Testis (tissue), 3 donors: ENCODE data around the gene DENND2D. TPM values are rescaled to one million over a fixed set of nuclear protein-coding genes. Genes with fewer than 3 reads are reported as not detected.

Experiments
- DNase-seq: peaks from one replicate; pipeline ENCODE4 v3.0.0-alpha.2; 2019
- H3K27ac ChIP-seq, 2 donors: fragments of 200-600 bp; sonication (generic); one replicate each; pipeline ENCODE4 v1.5.1; 2019
- H3K27me3 ChIP-seq: fragments of 200-600 bp; sonication (generic); one replicate; pipeline ENCODE4 v1.5.1; 2019
- H3K36me3 ChIP-seq: fragments of 200-600 bp; sonication (generic); one replicate; pipeline ENCODE4 v1.5.1; 2017; ENCODE audit warnings: low read depth; ENCODE audit errors: missing control alignments
- H3K4me1 ChIP-seq: fragments of 200-600 bp; sonication (generic); one replicate; pipeline ENCODE4 v1.5.1; 2019
- H3K4me3 ChIP-seq, 2 donors: fragments of 200-600 bp; sonication (generic); one replicate each; pipeline ENCODE4 v1.5.1; 2017 to 2019
- H3K9me3 ChIP-seq: fragments of 200-600 bp; sonication (generic); one replicate; pipeline ENCODE4 v1.5.1; 2017
- POLR2A ChIP-seq: fragments of 450-650 bp; IDR thresholded peaks from one replicate; pipeline ENCODE4 v1.6.1; 2017; ENCODE audit warnings: antibody characterized with exemption, mild to moderate bottlenecking, moderate library complexity
- WGBS, 2 donors: methylation state at CpG; one replicate each; pipeline ENCODE4 v1.1.5; 2018; 5-methylcytosine and 5-hydroxymethylcytosine counted together
- intact Hi-C: fragments of 100-400 bp; cut with DNase I; formaldehyde crosslinking; loops from one replicate; pipeline ENCODE4 v1.15.1; 2023; ENCODE audit warnings: low total_unique reads
- polyA plus RNA-seq: library from polyadenylated mRNA; stranded (reverse); fragments of 350-450 nt; fragmentation: Illumina TruSeq; extraction: RNeasy Lipid Tissue Mini Kit (QIAGEN cat#74804); gene quantifications from one replicate; pipeline ENCODE4 v1.2.3, GENCODE V29; 2014; ENCODE audit warnings: low read depth, low replicate concordance; ENCODE audit not compliant: insufficient read depth
- small RNA-seq, 2 donors: library from RNA; depleted of rRNA; stranded (forward); fragments of <200 nt; gene quantifications; one replicate each; pipeline ENCODE3, GENCODE V24; 2016
- total RNA-seq, 2 donors: library from RNA; depleted of rRNA; stranded (reverse); fragments of >200 nt; gene quantifications; one replicate each; pipeline ENCODE4 v1.2.3, GENCODE V29; 2016
- TF ChIP-seq, protein P1 (sequence below), 3 experiments: fragments of 450-650 bp in 2 of 3; fragments of 200-600 bp in 1 of 3; sonication (generic) in 1 of 3; IDR thresholded peaks; one replicate each; pipeline ENCODE4 v1.5.1; 2016 to 2019; ENCODE audit warnings: antibody characterized with exemption in 3 of 3, mild to moderate bottlenecking in 2 of 3, moderate library complexity in 1 of 3

DENND2D gene
- total and polyA plus RNA-seq, 3 donors from 2014 or later: 21.2 to 38.8 (median 22.9) TPM

GRCh38 chr1:111139324-111139955 is 61.0 kb downstream of the DENND2D start:
- H3K27ac ChIP-seq: peak overlapping the region; percentile 93 to 95
- TF ChIP-seq, protein P1, sequence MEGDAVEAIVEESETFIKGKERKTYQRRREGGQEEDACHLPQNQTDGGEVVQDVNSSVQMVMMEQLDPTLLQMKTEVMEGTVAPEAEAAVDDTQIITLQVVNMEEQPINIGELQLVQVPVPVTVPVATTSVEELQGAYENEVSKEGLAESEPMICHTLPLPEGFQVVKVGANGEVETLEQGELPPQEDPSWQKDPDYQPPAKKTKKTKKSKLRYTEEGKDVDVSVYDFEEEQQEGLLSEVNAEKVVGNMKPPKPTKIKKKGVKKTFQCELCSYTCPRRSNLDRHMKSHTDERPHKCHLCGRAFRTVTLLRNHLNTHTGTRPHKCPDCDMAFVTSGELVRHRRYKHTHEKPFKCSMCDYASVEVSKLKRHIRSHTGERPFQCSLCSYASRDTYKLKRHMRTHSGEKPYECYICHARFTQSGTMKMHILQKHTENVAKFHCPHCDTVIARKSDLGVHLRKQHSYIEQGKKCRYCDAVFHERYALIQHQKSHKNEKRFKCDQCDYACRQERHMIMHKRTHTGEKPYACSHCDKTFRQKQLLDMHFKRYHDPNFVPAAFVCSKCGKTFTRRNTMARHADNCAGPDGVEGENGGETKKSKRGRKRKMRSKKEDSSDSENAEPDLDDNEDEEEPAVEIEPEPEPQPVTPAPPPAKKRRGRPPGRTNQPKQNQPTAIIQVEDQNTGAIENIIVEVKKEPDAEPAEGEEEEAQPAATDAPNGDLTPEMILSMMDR (IDR thresholded peaks at IDR 0.05): no peak
- TF ChIP-seq POLR2A: no peak
- intact Hi-C loops: no loop called here
- no peaks in the 10 kb centered on the region for H3K36me3 ChIP-seq
- H3K27me3 ChIP-seq: no peaks in the 10 kb centered on the region
- H3K4me1 ChIP-seq: peaks cover 9% of the 10 kb centered on the region
- peak; percentile 74 for DNase-seq
- WGBS, 2 donors: 0% methylated on average over 21 to 33 of the region's 33 CpGs
- H3K9me3 ChIP-seq: no peaks in the 10 kb centered on the region
- H3K4me3 ChIP-seq: peak overlapping the region; percentile 96 to 97

Small RNA genes within 50 kb of the gene (small RNA-seq; reads per million reads assigned to genes)
- gene AL355816.1: 0 reads per million in 2 donors

Other genes starting within 250 kb of the DENND2D start
- 10 to 100 TPM; 54.3 to 54.6 TPM for gene LRIF1, start 236.7 kb downstream of the DENND2D start, total RNA-seq
- 31.4 TPM for gene LRIF1, start 236.7 kb downstream of the DENND2D start, polyA plus RNA-seq
- gene DRAM2, start 60.6 kb downstream of the DENND2D start, total RNA-seq: 10 to 100 TPM; 47.1 to 51.0 TPM
- 34.8 TPM for gene DRAM2, start 60.6 kb downstream of the DENND2D start, polyA plus RNA-seq
- 10 to 100 TPM; 63.2 to 69.4 TPM for gene CEPT1, start 60.4 kb downstream of the DENND2D start, total RNA-seq
- 25.0 TPM for gene CEPT1, start 60.4 kb downstream of the DENND2D start, polyA plus RNA-seq
- gene CHI3L2, start 27.1 kb upstream of the DENND2D start, total RNA-seq: 1 to 10 TPM in 1 of 2 donors, under 1 TPM in 1; 0.55 to 5.0 TPM
- gene CHI3L2, start 27.1 kb upstream of the DENND2D start, polyA plus RNA-seq: 4.3 TPM
- under 1 TPM in 1 of 2 donors, not detected in 1; 0.31 TPM for gene CHIA, start 90.2 kb upstream of the DENND2D start, total RNA-seq
- 0.70 TPM for gene CHIA, start 90.2 kb upstream of the DENND2D start, polyA plus RNA-seq
- 10 to 100 TPM in 1 of 2 donors, 1 to 10 TPM in 1; 6.8 to 19.4 TPM for gene OVGP1, start 227.1 kb upstream of the DENND2D start, total RNA-seq
- 9.3 TPM for gene OVGP1, start 227.1 kb upstream of the DENND2D start, polyA plus RNA-seq
- gene WDR77, start 248.6 kb upstream of the DENND2D start, total RNA-seq: 10 to 100 TPM; 32.6 to 33.8 TPM
- gene WDR77, start 248.6 kb upstream of the DENND2D start, polyA plus RNA-seq: 33.7 TPM
- 100 to 1,000 TPM; 183 to 188 TPM for gene ATP5PB, start 248.8 kb upstream of the DENND2D start, total RNA-seq
- 419 TPM for gene ATP5PB, start 248.8 kb upstream of the DENND2D start, polyA plus RNA-seq